Neural cell (in vitro differentiated cells): ENCODE measurements around the gene CEP70. TPM values are rescaled to one million over a fixed set of nuclear protein-coding genes. Genes with fewer than 3 reads are reported as not detected.

Experiments
- H2AFZ ChIP-seq: fragments of 200-600, 300-800 bp; sonication (generic), shearing (Covaris generic); 2 replicates; pipeline ENCODE4 v1.6.0; 2014; ENCODE audit warnings: low read depth, mild to moderate bottlenecking, antibody characterized with exemption, low read length, moderate library complexity
- H3F3A ChIP-seq: fragments of 200-600 bp; shearing (Covaris generic); 2 replicates; pipeline ENCODE4 v1.6.1; 2016; ENCODE audit warnings: mild to moderate bottlenecking, moderate library complexity, mixed read lengths, antibody characterized with exemption, low read length; ENCODE audit not compliant: insufficient read depth, poor library complexity, severe bottlenecking
- H3K27ac ChIP-seq: fragments of 200-600, 300-800 bp; sonication (generic), shearing (Covaris generic); 2 replicates; pipeline ENCODE4 v1.5.1; 2014; ENCODE audit warnings: mild to moderate bottlenecking, low read length, moderate library complexity
- H3K27me3 ChIP-seq: fragments of 300-800, 200-600 bp; sonication (generic), shearing (Covaris generic); 2 replicates; pipeline ENCODE4 v1.6.0; 2014; ENCODE audit warnings: mild to moderate bottlenecking, low read depth, low read length, moderate library complexity; ENCODE audit not compliant: insufficient read depth
- H3K36me3 ChIP-seq: fragments of 300-800, 200-600 bp; sonication (generic), shearing (Covaris generic); 2 replicates; pipeline ENCODE4 v1.5.1; 2014; ENCODE audit warnings: mild to moderate bottlenecking, antibody characterized with exemption, low read length, moderate library complexity; ENCODE audit not compliant: insufficient read depth
- H3K4me2 ChIP-seq: fragments of 300-800, 200-600 bp; sonication (generic), shearing (Covaris generic); 2 replicates; pipeline ENCODE4 v1.6.0; 2014; ENCODE audit warnings: mild to moderate bottlenecking, low read length
- H3K4me3 ChIP-seq: fragments of 300-800, 200-600 bp; sonication (generic), shearing (Covaris generic); 2 replicates; pipeline ENCODE4 v1.5.1; 2014; ENCODE audit warnings: mild to moderate bottlenecking, low read length, moderate library complexity
- H3K79me2 ChIP-seq: fragments of 200-600 bp; shearing (Covaris generic); replicated peaks from 2 replicates; pipeline ENCODE4 v1.6.0; 2014; ENCODE audit warnings: mild to moderate bottlenecking, low read length, moderate library complexity; ENCODE audit not compliant: insufficient read depth
- H3K9ac ChIP-seq: fragments of 300-800, 200-600 bp; sonication (generic), shearing (Covaris generic); 2 replicates; pipeline ENCODE4 v1.6.1; 2016; ENCODE audit warnings: mild to moderate bottlenecking, low read length, mixed read lengths
- H3K9me2 ChIP-seq: fragments of 200-600 bp; shearing (Covaris generic); 2 replicates; pipeline ENCODE4 v1.6.1; 2016; ENCODE audit warnings: mild to moderate bottlenecking, low read length, mixed read lengths; ENCODE audit not compliant: insufficient read depth
- H3K9me3 ChIP-seq: fragments of 200-600, 300-800 bp; sonication (generic), shearing (Covaris generic); 2 replicates; pipeline ENCODE4 v1.6.1; 2016; ENCODE audit warnings: mild to moderate bottlenecking, mixed run types, low read length, moderate library complexity, mixed read lengths
- H4K20me1 ChIP-seq: fragments of 200-600 bp; shearing (Covaris generic); 2 replicates; pipeline ENCODE4 v1.6.1; 2016; ENCODE audit warnings: mild to moderate bottlenecking, mixed run types; ENCODE audit not compliant: insufficient read depth
- CTCF ChIP-seq: fragments of 450-650 bp; IDR thresholded peaks from 2 replicates; pipeline ENCODE4 v1.5.1; 2014; ENCODE audit warnings: antibody characterized with exemption, mild to moderate bottlenecking, moderate library complexity; ENCODE audit not compliant: poor library complexity, severe bottlenecking
- EP300 ChIP-seq: fragments of 450-650 bp; conservative IDR thresholded peaks from 2 replicates; pipeline ENCODE4 v1.6.1; 2014; ENCODE audit warnings: antibody characterized with exemption, mild to moderate bottlenecking, moderate library complexity; ENCODE audit not compliant: poor library complexity, severe bottlenecking
- EZH2 ChIP-seq: fragments of 200-600, 300-800 bp; shearing (Covaris generic), sonication (generic); IDR thresholded peaks from 2 replicates; pipeline ENCODE4 v1.6.1; 2014; ENCODE audit warnings: antibody characterized with exemption, low read length, borderline replicate concordance, mild to moderate bottlenecking; ENCODE audit not compliant: insufficient read depth, poor library complexity, severe bottlenecking
- MXI1 ChIP-seq: fragments of 450-650 bp; conservative IDR thresholded peaks from 2 replicates; pipeline ENCODE4 v1.6.1; 2014; ENCODE audit warnings: antibody characterized with exemption, mild to moderate bottlenecking; ENCODE audit not compliant: poor library complexity, severe bottlenecking
- POLR2AphosphoS5 ChIP-seq: IDR thresholded peaks from 2 replicates; pipeline ENCODE4 v1.6.1; 2012
- RAD21 ChIP-seq: fragments of 450-650 bp; conservative IDR thresholded peaks from 2 replicates; pipeline ENCODE4 v1.6.1; 2014; ENCODE audit warnings: antibody characterized with exemption, mild to moderate bottlenecking, moderate library complexity
- REST ChIP-seq: IDR thresholded peaks from 2 replicates; pipeline ENCODE4 v1.6.1; 2012; ENCODE audit warnings: borderline replicate concordance
- SMC3 ChIP-seq: fragments of 450-650 bp; conservative IDR thresholded peaks from 2 replicates; pipeline ENCODE4 v1.6.1; 2014; ENCODE audit warnings: antibody characterized with exemption, mild to moderate bottlenecking, moderate library complexity; ENCODE audit not compliant: poor library complexity
- TAF1 ChIP-seq: IDR thresholded peaks from 2 replicates; pipeline ENCODE4 v1.6.1; 2012; ENCODE audit warnings: low read depth
- polyA plus RNA-seq: library from polyadenylated mRNA; depleted of rRNA; stranded (reverse); fragments of >200 nt; gene quantifications from 2 replicates; pipeline ENCODE4 v1.2.3, GENCODE V29; 2014

CEP70 gene
- polyA plus RNA-seq, 1 donor from 2014 or later: 25.0 TPM

GRCh38 chr3:138449490-138449889 lies 144.6 kb downstream of the CEP70 start:
- H3K4me3 ChIP-seq: no peak overlapping the region
- H3K36me3 ChIP-seq: no peaks in the 10 kb centered on the region
- H3K9me3 ChIP-seq: no peaks in the 10 kb centered on the region
- H3K27me3 ChIP-seq: no peaks in the 10 kb centered on the region
- no peaks in the 10 kb centered on the region for H3K9me2 ChIP-seq
- H3K4me2 ChIP-seq: no peak overlapping the region
- no peak overlapping the region for H3K9ac ChIP-seq
- H3F3A ChIP-seq: no peaks in the 10 kb centered on the region
- no peaks in the 10 kb centered on the region for H3K79me2 ChIP-seq
- no peak overlapping the region for H3K27ac ChIP-seq
- TF ChIP-seq SMC3 (no peak), POLR2AphosphoS5 (no peak), REST (no peak), CTCF (no peak), RAD21 (no peak), EZH2 (no peak)
- H4K20me1 ChIP-seq: no peaks in the 10 kb centered on the region
- no peak overlapping the region for H2AFZ ChIP-seq

- Histone ChIP-seq H3K9me3 (no peaks in the 10 kb centered on the region), H4K20me1 (no peaks in the 10 kb centered on the region), H3K4me2 (no peak overlapping the region), H3F3A (no peaks in the 10 kb centered on the region), H3K79me2 (no peaks in the 10 kb centered on the region), H3K27ac (no peak overlapping the region), H3K9ac (no peak overlapping the region), H3K9me2 (no peaks in the 10 kb centered on the region), H3K36me3 (no peaks in the 10 kb centered on the region), H3K27me3 (no peaks in the 10 kb centered on the region), H2AFZ (no peak overlapping the region), H3K4me3 (no peak overlapping the region)
- TF ChIP-seq POLR2AphosphoS5: no peak
- no peak for TF ChIP-seq TAF1
- no peak for TF ChIP-seq MXI1
- TF ChIP-seq REST: no peak
- TF ChIP-seq RAD21: no peak
- TF ChIP-seq EP300: no peak
Observed at GRCh38 chr3:138448631-138449030, 145.4 kb downstream of the CEP70 start.
